HG03066 (cell line): ENCODE results near the gene GNAS.
"Not testable (repeated sequence)": the region's sequence is repeated elsewhere in the genome, so short reads cannot be mapped to it uniquely, and the experiment has no call there.

Experiments
- ATAC-seq: cut with Tn5 transposase; IDR thresholded peaks from one replicate; pipeline ENCODE4 v1.9.1; 2021; ENCODE audit warnings: low read depth; ENCODE audit not compliant: unreplicated experiment

The GNAS gene

GRCh38 chr20:58826271-58826670 lies 26.2 kb upstream of the GNAS start:
- ATAC-seq: no peak

- ATAC-seq: no peak
Observed at GRCh38 chr20:58828136-58828535, 24.4 kb upstream of the GNAS start.

- not testable (repeated sequence) for ATAC-seq
Observed at GRCh38 chr20:58828804-58829203, 23.7 kb upstream of the GNAS start.

- ATAC-seq: no peak
Observed at GRCh38 chr20:58829531-58829941, 23.0 kb upstream of the GNAS start.

- no peak for ATAC-seq
Observed at GRCh38 chr20:58832457-58832856, 20.1 kb upstream of the GNAS start.

- ATAC-seq: no peak
Observed at GRCh38 chr20:58833921-58834320, 18.6 kb upstream of the GNAS start.

- ATAC-seq: no peak
Observed at GRCh38 chr20:58835231-58835630, 17.3 kb upstream of the GNAS start.

GRCh38 chr20:58836616-58837204 lies 15.8 kb upstream of the GNAS start:
- no peak for ATAC-seq

- ATAC-seq: no peak
Observed at GRCh38 chr20:58837717-58838116, 14.8 kb upstream of the GNAS start.

GRCh38 chr20:58838174-58838573 lies 14.3 kb upstream of the GNAS start:
- ATAC-seq: no peak

GRCh38 chr20:58839474-58839874 lies 13.0 kb upstream of the GNAS start:
- no peak for ATAC-seq

GRCh38 chr20:58839991-58840747 lies 12.3 kb upstream of the GNAS start:
- ATAC-seq: no peak

- ATAC-seq: no peak
Observed at GRCh38 chr20:58840816-58841538, 11.5 kb upstream of the GNAS start.

- ATAC-seq: no peak
Observed at GRCh38 chr20:58841539-58842264, 10.8 kb upstream of the GNAS start.

GRCh38 chr20:58842276-58842675 lies 10.2 kb upstream of the GNAS start:
- no peak for ATAC-seq

GRCh38 chr20:58843128-58843556 lies 9.4 kb upstream of the GNAS start:
- ATAC-seq: no peak

GRCh38 chr20:58845706-58846105 lies 6.8 kb upstream of the GNAS start:
- no peak for ATAC-seq

GRCh38 chr20:58847463-58847862 lies 5.1 kb upstream of the GNAS start:
- no peak for ATAC-seq

GRCh38 chr20:58850693-58851174 lies 1.8 kb upstream of the GNAS start, which contains the start of gene GNAS-AS1:
TSS of gene GNAS-AS1 (minus strand) at chr20:58850902.
- ATAC-seq: peak; percentile 78

- no peak for ATAC-seq
Observed at GRCh38 chr20:58851221-58851968, 1.1 kb upstream of the GNAS start.
